Prostate gland (tissue), 2 donors: Measurements from ENCODE around the gene GALNTL6.

Experiments
- CTCF ChIP-seq, 4 experiments: fragments of 200-600 bp in 2 of 4; fragments of 450-650 bp in 2 of 4; sonication (generic) in 2 of 4; IDR thresholded peaks; 1 replicate in 3 of 4; 2 replicates in 1 of 4; pipeline ENCODE4 v1.5.1; 2016 to 2019; ENCODE audit warnings: antibody characterized with exemption in 4 of 4, mild to moderate bottlenecking in 2 of 4, moderate library complexity in 2 of 4
- POLR2A ChIP-seq: fragments of 450-650 bp; IDR thresholded peaks from one replicate; pipeline ENCODE4 v1.6.1; 2016; ENCODE audit warnings: antibody characterized with exemption, mild to moderate bottlenecking
- POLR2AphosphoS5 ChIP-seq: sonication (generic); formaldehyde crosslinking; IDR thresholded peaks from one replicate; pipeline ENCODE4 v1.6.1; 2017; ENCODE audit warnings: antibody characterized with exemption

- TF ChIP-seq CTCF (IDR thresholded peaks at IDR 0.05) (no peak), POLR2AphosphoS5 (no peak), POLR2A (no peak)
Observed at GRCh38 chr4:173005912-173006633, 1192.9 kb downstream of the GALNTL6 start.
